ENCODE measurements around the gene CSAD.
A peak's percentile ranks its signal among the peaks of the same experiment; 100 is the strongest.

The CSAD gene, protein sequence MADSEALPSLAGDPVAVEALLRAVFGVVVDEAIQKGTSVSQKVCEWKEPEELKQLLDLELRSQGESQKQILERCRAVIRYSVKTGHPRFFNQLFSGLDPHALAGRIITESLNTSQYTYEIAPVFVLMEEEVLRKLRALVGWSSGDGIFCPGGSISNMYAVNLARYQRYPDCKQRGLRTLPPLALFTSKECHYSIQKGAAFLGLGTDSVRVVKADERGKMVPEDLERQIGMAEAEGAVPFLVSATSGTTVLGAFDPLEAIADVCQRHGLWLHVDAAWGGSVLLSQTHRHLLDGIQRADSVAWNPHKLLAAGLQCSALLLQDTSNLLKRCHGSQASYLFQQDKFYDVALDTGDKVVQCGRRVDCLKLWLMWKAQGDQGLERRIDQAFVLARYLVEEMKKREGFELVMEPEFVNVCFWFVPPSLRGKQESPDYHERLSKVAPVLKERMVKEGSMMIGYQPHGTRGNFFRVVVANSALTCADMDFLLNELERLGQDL

DNA sequence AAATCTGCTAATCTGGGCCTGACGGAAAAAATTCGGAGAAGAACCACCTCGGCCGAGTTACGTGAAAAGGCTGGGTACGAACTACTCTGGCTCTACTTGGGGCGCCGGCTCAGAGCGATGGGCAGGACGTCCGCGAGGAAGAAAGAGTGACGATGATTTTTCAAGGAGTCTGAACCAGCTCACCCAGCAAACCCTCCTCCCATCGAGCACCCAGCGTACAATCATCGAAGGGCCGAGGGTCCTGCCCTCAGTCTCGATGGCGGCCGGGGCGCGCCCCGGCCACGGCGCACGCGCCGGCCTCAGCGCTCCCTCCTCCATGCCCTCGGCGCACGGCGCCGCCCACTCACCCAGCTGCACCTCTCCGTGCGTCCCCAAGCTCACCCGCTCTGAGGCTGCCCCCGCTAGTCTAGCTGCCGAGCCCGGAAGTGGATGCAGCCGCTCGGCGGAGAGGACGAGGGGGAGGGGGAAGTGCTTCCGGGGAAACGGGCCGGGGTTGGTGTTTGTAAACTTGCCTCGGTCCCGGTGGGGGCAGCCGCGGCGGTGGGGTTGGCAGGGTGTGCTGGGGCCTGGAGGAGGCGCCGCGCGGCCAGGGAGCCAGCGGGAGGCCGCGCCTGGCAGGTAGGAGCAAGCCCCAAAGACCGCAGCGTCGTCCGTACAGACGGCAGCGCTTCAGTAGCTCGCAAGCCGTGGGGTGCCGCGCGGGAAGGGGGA, at the start of gene CSAD, which contains the start of gene ZNF740:
Gene CSAD (minus strand): TSS at position 706 of the 711 bp plus-strand sequence. CDS start 7,455 bp downstream, outside the sequence.
Gene ZNF740 (plus strand): TSS at position 503 of the 711 bp plus-strand sequence. CDS start 1,262 bp downstream, outside the sequence.
- H3K9ac ChIP-seq (ENCODE audit: low read depth, low read length): peak within 1 kb of the TSS; percentile 89
- peak within 1 kb of the TSS; percentile 74 for H3K4me3 ChIP-seq (ENCODE audit: low read length)
- peak within 1 kb of the TSS; percentile 34 for H3K27ac ChIP-seq (ENCODE audit: low read length)
- H3K27me3 ChIP-seq (ENCODE audit: insufficient read depth, low read length): peaks cover 43% of the 10 kb centered on the region
- no peaks in the 10 kb centered on the region for H3K9me3 ChIP-seq (ENCODE audit: insufficient read depth, low read depth, low read length)
- H3K36me3 ChIP-seq (ENCODE audit: insufficient read depth, low read depth, low read length): peaks cover 35% of the 10 kb centered on the region
- peaks cover 17% of the 10 kb centered on the region for H3K4me1 ChIP-seq (ENCODE audit: insufficient read depth, low read length)

DNA sequence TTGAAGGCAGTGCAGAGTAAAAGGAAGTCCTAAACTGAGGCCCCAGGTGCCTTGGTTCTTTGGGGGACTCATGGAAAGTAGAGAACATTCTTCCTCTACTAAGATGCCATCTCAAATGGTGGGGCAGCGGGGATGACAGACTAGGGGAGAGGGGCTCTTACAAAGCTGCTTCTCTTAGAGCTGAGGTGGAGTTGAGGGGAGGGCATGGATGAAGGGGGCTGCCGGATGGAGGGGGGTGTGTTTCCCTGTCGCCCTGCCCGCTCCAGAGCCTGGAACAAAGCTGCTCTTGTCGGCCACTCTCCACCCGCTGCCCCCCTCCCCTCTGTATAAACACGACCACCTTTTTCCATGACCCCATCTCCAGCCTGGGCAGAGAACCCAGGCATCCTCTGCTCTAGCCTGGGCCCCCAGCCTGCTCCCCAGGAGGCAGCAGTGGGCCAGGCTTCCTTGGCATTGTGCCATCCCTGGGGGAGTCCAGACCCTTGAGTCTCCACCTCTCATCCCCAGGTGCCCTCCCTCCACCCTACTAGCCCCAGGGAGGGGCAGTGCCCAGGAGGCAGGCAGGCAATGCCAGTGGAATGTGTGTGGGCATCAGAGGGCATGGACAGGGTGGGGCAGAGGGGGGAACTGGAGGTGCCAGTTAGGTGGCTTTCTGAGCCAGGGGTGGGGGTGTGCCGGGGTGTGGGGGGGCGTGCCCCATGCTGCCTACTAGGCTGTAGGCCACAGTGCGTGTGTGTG, 49.6 kb upstream of the CSAD start:
- H3K27me3 ChIP-seq (ENCODE audit: insufficient read depth, low read length): peaks cover 16% of the 10 kb centered on the region
- no peak overlapping the region; the same call in 1 of the 2 replicates for H3K4me3 ChIP-seq (ENCODE audit: low read length)
- H3K4me1 ChIP-seq (ENCODE audit: insufficient read depth, low read length): peaks cover 49% of the 10 kb centered on the region
- H3K36me3 ChIP-seq (ENCODE audit: insufficient read depth, low read depth, low read length): no peaks in the 10 kb centered on the region
- H3K27ac ChIP-seq (ENCODE audit: low read length): no peak overlapping the region
- no peaks in the 10 kb centered on the region for H3K9me3 ChIP-seq (ENCODE audit: insufficient read depth, low read depth, low read length)
- no peak overlapping the region for H3K9ac ChIP-seq (ENCODE audit: low read depth, low read length)

DNA sequence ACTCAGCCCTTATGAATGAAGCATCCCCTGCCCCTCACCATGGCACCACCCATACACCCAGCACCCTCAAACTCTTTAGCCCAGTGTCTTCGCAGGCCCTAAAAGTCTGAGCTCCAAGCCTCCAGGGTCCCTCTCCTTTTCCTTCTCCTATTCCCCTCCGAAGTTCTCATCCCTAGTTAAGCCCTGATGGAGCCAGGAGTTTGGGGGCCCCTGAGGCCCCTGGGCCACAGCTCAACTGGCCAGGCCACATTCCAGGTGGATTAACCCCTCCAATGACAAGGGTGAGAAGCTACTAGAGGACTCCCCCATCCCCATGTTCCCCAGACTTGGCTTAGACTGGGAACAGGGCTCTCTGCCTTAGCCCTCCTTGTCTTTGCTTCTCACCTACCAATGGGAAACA, 48.7 kb upstream of the CSAD start:
- H3K27ac ChIP-seq (ENCODE audit: low read length): no peak overlapping the region
- no peaks in the 10 kb centered on the region for H3K36me3 ChIP-seq (ENCODE audit: insufficient read depth, low read depth, low read length)
- peaks cover 16% of the 10 kb centered on the region for H3K27me3 ChIP-seq (ENCODE audit: insufficient read depth, low read length)
- peaks cover 48% of the 10 kb centered on the region for H3K4me1 ChIP-seq (ENCODE audit: insufficient read depth, low read length)
- no peak overlapping the region for H3K4me3 ChIP-seq (ENCODE audit: low read length)
- no peak overlapping the region for H3K9ac ChIP-seq (ENCODE audit: low read depth, low read length)
- no peaks in the 10 kb centered on the region for H3K9me3 ChIP-seq (ENCODE audit: insufficient read depth, low read depth, low read length)

DNA sequence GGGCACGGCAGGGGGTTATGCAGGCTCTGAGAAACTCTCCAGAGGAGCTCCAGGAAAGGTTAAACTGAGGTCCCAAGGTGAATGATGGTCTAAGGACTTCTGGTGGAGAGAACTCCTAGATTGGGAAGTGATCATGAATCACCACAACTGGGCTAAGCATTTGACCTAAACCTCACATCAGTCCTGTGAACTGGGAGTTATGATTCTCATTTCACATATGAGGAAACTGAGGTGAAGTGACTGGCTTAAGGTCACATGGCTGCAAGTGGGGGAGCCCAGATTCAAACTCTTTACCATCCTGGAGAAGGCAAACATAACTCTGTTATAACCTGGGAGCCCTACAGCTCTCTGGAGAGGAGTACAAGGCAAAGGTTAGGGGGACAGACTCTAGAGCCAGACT, 47.1 kb upstream of the CSAD start:
- H3K9ac ChIP-seq (ENCODE audit: low read depth, low read length): no peak overlapping the region
- H3K9me3 ChIP-seq (ENCODE audit: insufficient read depth, low read depth, low read length): no peaks in the 10 kb centered on the region
- peaks cover 19% of the 10 kb centered on the region for H3K27me3 ChIP-seq (ENCODE audit: insufficient read depth, low read length)
- H3K4me3 ChIP-seq (ENCODE audit: low read length): no peak overlapping the region
- no peaks in the 10 kb centered on the region for H3K36me3 ChIP-seq (ENCODE audit: insufficient read depth, low read depth, low read length)
- no peak overlapping the region for H3K27ac ChIP-seq (ENCODE audit: low read length)
- peaks cover 45% of the 10 kb centered on the region for H3K4me1 ChIP-seq (ENCODE audit: insufficient read depth, low read length)

DNA sequence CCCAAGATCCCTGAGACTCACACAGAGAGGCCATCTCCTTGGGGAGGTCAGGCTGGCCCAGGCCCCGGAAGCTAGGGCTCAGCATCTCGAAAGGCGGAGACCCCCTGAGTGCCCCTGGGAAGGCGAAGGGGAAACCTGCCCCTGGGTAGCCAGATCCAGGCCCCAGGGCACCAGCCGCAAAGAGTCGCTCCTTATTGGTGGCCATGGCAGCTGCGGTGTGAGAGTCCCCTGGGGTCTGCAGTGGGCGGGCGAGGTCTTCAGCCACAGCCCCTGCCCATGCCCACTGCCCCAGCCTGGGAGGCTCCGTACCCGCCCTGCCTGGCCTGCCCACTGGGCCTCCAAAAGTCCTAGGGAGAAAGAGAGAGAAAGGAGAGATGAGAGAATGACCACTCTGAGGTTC, 46.6 kb upstream of the CSAD start:
- no peak overlapping the region for H3K9ac ChIP-seq (ENCODE audit: low read depth, low read length)
- peaks cover 19% of the 10 kb centered on the region for H3K27me3 ChIP-seq (ENCODE audit: insufficient read depth, low read length)
- peaks cover 46% of the 10 kb centered on the region for H3K4me1 ChIP-seq (ENCODE audit: insufficient read depth, low read length)
- no peak overlapping the region for H3K4me3 ChIP-seq (ENCODE audit: low read length)
- no peak overlapping the region for H3K27ac ChIP-seq (ENCODE audit: low read length)
- no peaks in the 10 kb centered on the region for H3K36me3 ChIP-seq (ENCODE audit: insufficient read depth, low read depth, low read length)
- no peaks in the 10 kb centered on the region for H3K9me3 ChIP-seq (ENCODE audit: insufficient read depth, low read depth, low read length)

DNA sequence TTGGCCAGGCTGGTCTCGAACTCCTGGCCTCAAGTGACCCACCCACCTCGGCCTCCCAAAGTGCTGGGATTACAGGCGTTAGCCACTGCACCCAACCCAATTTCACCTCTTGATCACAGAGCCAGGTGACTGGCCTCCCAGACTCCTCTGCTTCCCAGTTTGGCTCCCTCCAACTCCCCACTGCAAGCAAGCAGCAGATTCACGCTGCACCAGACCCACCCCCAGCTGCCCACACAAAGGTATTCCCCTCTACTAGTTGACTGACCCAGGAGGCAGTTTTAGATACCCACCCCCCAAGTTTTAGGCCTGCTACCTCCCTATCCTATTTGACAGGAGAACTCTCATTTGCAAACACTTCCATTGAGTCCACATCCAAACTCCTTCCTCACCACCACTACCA, 46.1 kb upstream of the CSAD start:
- Histone ChIP-seq H3K9me3 (ENCODE audit: insufficient read depth, low read depth, low read length) (no peaks in the 10 kb centered on the region), H3K9ac (ENCODE audit: low read depth, low read length) (no peak overlapping the region), H3K4me3 (ENCODE audit: low read length) (no peak overlapping the region), H3K4me1 (ENCODE audit: insufficient read depth, low read length) (peaks cover 49% of the 10 kb centered on the region), H3K36me3 (ENCODE audit: insufficient read depth, low read depth, low read length) (no peaks in the 10 kb centered on the region), H3K27ac (ENCODE audit: low read length) (no peak overlapping the region), H3K27me3 (ENCODE audit: insufficient read depth, low read length) (peaks cover 19% of the 10 kb centered on the region)

DNA sequence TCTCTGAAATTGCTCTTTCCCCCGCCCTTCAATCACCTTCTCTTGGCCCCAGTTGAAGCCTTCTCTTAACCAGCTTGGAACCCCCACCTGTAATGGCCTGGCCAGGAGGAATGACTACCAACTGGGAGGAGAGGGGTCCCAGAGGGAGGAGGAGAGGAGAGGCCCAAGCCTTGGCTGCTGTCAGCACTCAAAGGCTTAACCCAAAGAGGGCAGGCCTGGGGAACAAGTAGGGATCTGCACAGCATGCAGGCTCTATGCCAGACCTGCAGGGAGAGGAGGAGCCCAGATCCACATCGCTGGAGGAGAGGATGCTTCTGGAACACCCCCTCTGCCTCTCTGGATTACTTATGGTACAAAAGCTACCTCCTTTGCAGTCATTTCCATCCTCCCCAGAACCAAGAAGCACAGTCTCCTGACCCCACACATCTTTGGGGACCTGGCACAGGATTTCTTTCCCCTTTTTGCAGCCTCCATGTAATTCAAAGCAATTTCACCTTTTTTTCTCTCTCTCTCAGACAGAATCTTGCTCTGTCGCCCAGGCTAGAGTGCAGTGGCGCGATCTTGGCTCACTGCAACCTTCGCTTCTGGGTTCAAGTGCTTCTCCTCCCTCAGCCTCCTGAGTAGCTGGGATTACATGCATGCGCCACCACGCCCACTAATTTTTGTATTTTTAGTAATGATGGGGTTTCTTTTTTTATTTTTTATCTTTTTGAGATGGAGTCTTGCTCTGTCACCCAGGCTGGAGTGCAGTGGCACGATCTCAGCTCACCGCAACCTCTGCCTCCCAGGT, 45.1 kb upstream of the CSAD start:
- H3K27me3 ChIP-seq (ENCODE audit: insufficient read depth, low read length): 0 out of 2 replicates have a peak, but pooled peaks cover 10% of the 10 kb centered on the region
- H3K4me3 ChIP-seq (ENCODE audit: low read length): no peak overlapping the region
- peaks cover 46% of the 10 kb centered on the region for H3K4me1 ChIP-seq (ENCODE audit: insufficient read depth, low read length)
- no peak overlapping the region for H3K9ac ChIP-seq (ENCODE audit: low read depth, low read length)
- H3K27ac ChIP-seq (ENCODE audit: low read length): no peak overlapping the region
- H3K36me3 ChIP-seq (ENCODE audit: insufficient read depth, low read depth, low read length): no peaks in the 10 kb centered on the region
- no peaks in the 10 kb centered on the region for H3K9me3 ChIP-seq (ENCODE audit: insufficient read depth, low read depth, low read length)

DNA sequence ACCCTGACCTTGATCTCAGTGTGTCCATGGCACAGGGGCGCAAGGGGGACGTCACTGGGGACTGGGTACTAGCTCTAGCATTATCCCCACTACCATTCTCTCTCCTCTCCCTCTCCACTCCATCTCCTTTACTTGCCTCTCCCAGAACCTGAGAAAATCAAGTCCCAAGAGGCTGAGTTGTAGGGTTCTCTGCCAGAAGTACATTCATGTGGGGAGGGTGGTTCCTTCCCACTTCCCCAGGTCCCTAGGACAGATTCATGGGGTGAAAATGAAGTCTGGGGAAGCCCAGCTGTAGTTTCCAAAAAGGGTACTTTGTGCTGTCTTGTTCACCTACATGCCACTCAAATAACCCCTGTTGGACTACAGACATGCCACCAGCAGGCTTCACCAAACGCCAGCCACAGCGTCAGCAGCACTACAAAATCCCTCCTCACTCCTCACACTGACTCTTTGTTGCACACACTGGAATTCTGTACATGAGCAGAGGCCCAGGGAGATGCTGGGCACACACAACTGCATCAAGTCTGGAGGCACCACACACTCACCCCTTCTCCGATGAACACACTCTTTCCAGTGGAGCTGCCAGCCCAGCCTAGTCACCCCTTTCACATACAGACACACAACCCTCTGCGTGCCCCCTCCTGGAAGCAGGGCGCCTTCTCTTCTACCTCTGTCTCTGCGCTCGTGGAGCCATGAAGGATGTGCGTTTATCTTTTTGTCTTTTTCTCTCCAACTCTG, 44.3 kb upstream of the CSAD start:
- Histone ChIP-seq H3K27me3 (ENCODE audit: insufficient read depth, low read length) (peaks cover 14% of the 10 kb centered on the region; the same call in 1 of the 2 replicates), H3K4me1 (ENCODE audit: insufficient read depth, low read length) (peaks cover 44% of the 10 kb centered on the region), H3K4me3 (ENCODE audit: low read length) (peak overlapping the region; percentile 3; the same call in 1 of the 2 replicates), H3K9me3 (ENCODE audit: insufficient read depth, low read depth, low read length) (no peaks in the 10 kb centered on the region), H3K9ac (ENCODE audit: low read depth, low read length) (peak overlapping the region; percentile 5; the same call in 1 of the 2 replicates), H3K27ac (ENCODE audit: low read length) (peak overlapping the region; percentile 10), H3K36me3 (ENCODE audit: insufficient read depth, low read depth, low read length) (no peaks in the 10 kb centered on the region)

DNA sequence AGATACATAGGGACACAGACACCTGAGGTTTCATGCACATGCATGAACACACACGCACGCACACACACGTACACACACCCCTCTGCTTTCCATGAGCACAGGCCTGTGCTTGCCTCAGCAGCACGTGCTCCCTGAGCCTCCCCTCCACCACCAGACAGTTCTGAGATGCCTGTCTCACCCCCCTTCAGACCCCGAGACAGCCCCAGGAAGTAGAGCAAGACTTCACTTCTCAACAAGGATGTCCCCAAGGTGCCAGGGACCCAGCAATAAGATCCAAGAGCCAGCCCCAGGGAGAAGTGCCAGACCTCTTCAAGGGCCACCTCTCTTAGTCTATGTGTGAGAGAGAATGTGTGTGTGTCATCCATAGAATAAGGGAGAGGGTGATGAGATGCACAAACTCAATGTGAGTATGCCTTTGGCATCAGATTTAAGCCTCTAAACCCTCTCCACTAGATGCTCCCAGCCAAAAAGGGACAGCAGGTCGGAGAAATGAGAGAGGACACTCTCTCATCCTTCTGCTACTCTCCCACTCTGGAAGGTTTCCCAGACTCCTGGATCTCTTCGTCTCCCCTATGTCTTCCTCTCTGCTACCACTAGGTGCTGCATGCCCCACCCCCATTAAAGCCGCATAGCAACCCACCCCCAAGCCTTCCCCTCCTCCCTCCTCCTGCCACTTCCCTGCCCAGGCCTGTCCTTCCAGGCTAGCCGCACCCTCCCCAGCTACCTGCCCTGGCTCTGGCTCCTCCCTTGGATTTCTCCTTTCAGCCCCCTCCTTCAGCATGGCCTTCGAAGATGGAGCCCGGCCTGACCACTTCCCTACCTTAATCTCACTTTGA, 43.6 kb upstream of the CSAD start:
- Histone ChIP-seq H3K4me1 (ENCODE audit: insufficient read depth, low read length) (peaks cover 40% of the 10 kb centered on the region), H3K9ac (ENCODE audit: low read depth, low read length) (peak overlapping the region; percentile 54; the same call in 1 of the 2 replicates), H3K27me3 (ENCODE audit: insufficient read depth, low read length) (peaks cover 22% of the 10 kb centered on the region), H3K27ac (ENCODE audit: low read length) (peak overlapping the region; percentile 10), H3K36me3 (ENCODE audit: insufficient read depth, low read depth, low read length) (no peaks in the 10 kb centered on the region), H3K9me3 (ENCODE audit: insufficient read depth, low read depth, low read length) (no peaks in the 10 kb centered on the region), H3K4me3 (ENCODE audit: low read length) (peak overlapping the region; percentile 48; the same call in 1 of the 2 replicates)

Data from iPS-20b (cell line).